GM23338 (cell line): ENCODE results near the gene RIMS3. TPM values are rescaled to one million over a fixed set of nuclear protein-coding genes. Genes with fewer than 3 reads are reported as not detected.

Experiments used
- ATAC-seq: fragments of 200-7000 bp; cut with Tn5 transposase; 3 replicates; pipeline ENCODE4 v1.9.1; 2020
- DNase-seq: peaks from one replicate; pipeline ENCODE4 v3.0.0-alpha.2; 2015; ENCODE audit warnings: low spot score
- H2AFZ ChIP-seq: fragments of 200-600 bp; sonication (generic); 2 replicates; pipeline ENCODE4 v1.8.0; 2016; ENCODE audit warnings: antibody characterized with exemption, mild to moderate bottlenecking, moderate library complexity
- H3F3A ChIP-seq: fragments of 200-600 bp; sonication (generic); replicated peaks from 2 replicates; pipeline ENCODE4 v1.8.0; 2017; ENCODE audit warnings: antibody characterized with exemption, mixed run types, low read depth
- H3K27ac ChIP-seq: fragments of 200-600 bp; sonication (generic); 2 replicates; pipeline ENCODE4 v1.6.1; 2016; ENCODE audit warnings: low read depth
- H3K27me3 ChIP-seq: fragments of 200-600 bp; sonication (generic); 2 replicates; pipeline ENCODE4 v1.8.0; 2016; ENCODE audit warnings: mild to moderate bottlenecking, mixed run types, moderate library complexity; ENCODE audit not compliant: insufficient read depth
- H3K36me3 ChIP-seq: fragments of 200-600 bp; sonication (generic); 2 replicates; pipeline ENCODE4 v1.8.0; 2016; ENCODE audit warnings: mild to moderate bottlenecking; ENCODE audit not compliant: insufficient read depth
- H3K4me1 ChIP-seq: fragments of 200-600 bp; sonication (generic); 2 replicates; pipeline ENCODE4 v1.8.0; 2016; ENCODE audit warnings: mild to moderate bottlenecking, moderate library complexity; ENCODE audit not compliant: insufficient read depth
- H3K4me2 ChIP-seq: fragments of 200-600 bp; sonication (generic); 2 replicates; pipeline ENCODE4 v1.7.1; 2017; ENCODE audit warnings: mixed run types
- H3K4me3 ChIP-seq: fragments of 200-600 bp; sonication (generic); 2 replicates; pipeline ENCODE4 v1.6.1; 2016; ENCODE audit warnings: mixed run types
- H3K79me2 ChIP-seq: fragments of 200-600 bp; sonication (generic); replicated peaks from 2 replicates; pipeline ENCODE4 v1.8.0; 2017; ENCODE audit warnings: mild to moderate bottlenecking; ENCODE audit not compliant: insufficient read depth
- H3K9me2 ChIP-seq: fragments of 200-600 bp; sonication (generic); 2 replicates; pipeline ENCODE4 v1.8.0; 2017; ENCODE audit not compliant: insufficient read depth
- H4K20me1 ChIP-seq: fragments of 200-600 bp; sonication (generic); replicated peaks from 2 replicates; pipeline ENCODE4 v1.8.0; 2017; ENCODE audit warnings: mild to moderate bottlenecking; ENCODE audit not compliant: insufficient read depth
- H3K27ac Mint-ChIP-seq: 2 replicates; pipeline ENCODE4 v1.8.0; 2020; ENCODE audit warnings: inconsistent platforms, mild to moderate bottlenecking, moderate library complexity, mixed read lengths
- H3K27me3 Mint-ChIP-seq: 3 replicates; pipeline ENCODE4 v1.8.0; 2022; ENCODE audit warnings: low read depth, mild to moderate bottlenecking, moderate library complexity, mixed read lengths, inconsistent platforms; ENCODE audit not compliant: insufficient read depth, poor library complexity
- H3K36me3 Mint-ChIP-seq: 3 replicates; pipeline ENCODE4 v1.8.0; 2021; ENCODE audit warnings: low read depth, mild to moderate bottlenecking, inconsistent platforms, moderate library complexity, mixed read lengths
- H3K4me1 Mint-ChIP-seq: 3 replicates; pipeline ENCODE4 v1.8.0; 2020; ENCODE audit warnings: mild to moderate bottlenecking, inconsistent platforms, mixed read lengths
- H3K4me3 Mint-ChIP-seq: 3 replicates; pipeline ENCODE4 v1.8.0; 2021; ENCODE audit warnings: moderate library complexity, mild to moderate bottlenecking, inconsistent platforms, mixed read lengths
- H3K9me3 Mint-ChIP-seq: 3 replicates; pipeline ENCODE4 v1.8.0; 2020; ENCODE audit warnings: moderate library complexity, mild to moderate bottlenecking, inconsistent platforms, mixed read lengths
- EZH2 ChIP-seq: fragments of 200-600 bp; sonication (generic); IDR thresholded peaks from one replicate; pipeline ENCODE4 v1.8.0; 2017; ENCODE audit warnings: antibody characterized with exemption, mild to moderate bottlenecking, low read depth; ENCODE audit not compliant: unreplicated experiment
- JUNB ChIP-seq: IDR thresholded peaks from one replicate; pipeline ENCODE4 v1.6.1; 2016; ENCODE audit warnings: antibody characterized with exemption; ENCODE audit not compliant: unreplicated experiment
- NANOG ChIP-seq: IDR thresholded peaks from 2 replicates; pipeline ENCODE4 v1.6.1; 2016; ENCODE audit warnings: antibody characterized with exemption, borderline replicate concordance
- STAT1 ChIP-seq: IDR thresholded peaks from one replicate; pipeline ENCODE4 v1.6.1; 2016; ENCODE audit warnings: antibody characterized with exemption; ENCODE audit not compliant: unreplicated experiment
- ZNF114 ChIP-seq: fragments of 250-450 bp; sonication (Bioruptor Pico); IDR thresholded peaks from 2 replicates; pipeline ENCODE4 v1.5.0; 2020; ENCODE audit warnings: mild to moderate bottlenecking, moderate library complexity
- ZNF331 ChIP-seq: fragments of 250-450 bp; sonication (Bioruptor Pico); IDR thresholded peaks from 2 replicates; pipeline ENCODE4 v1.5.0; 2020; ENCODE audit warnings: low read depth, mild to moderate bottlenecking, moderate library complexity
- polyA plus RNA-seq: library from polyadenylated mRNA; unstranded; fragments of >200 nt; fragmentation: Nextera tagmentation; extraction: Ambion mirVana; gene quantifications from 2 replicates; pipeline ENCODE4 v1.2.1, GENCODE V29; 2016
- total RNA-seq: library from RNA; depleted of rRNA; stranded (reverse); fragments of >200 nt; shearing (Covaris generic); gene quantifications from 2 replicates; pipeline ENCODE4 v1.2.3, GENCODE V29; 2014
- TF ChIP-seq, protein P1 (sequence below), 2 experiments: fragments of 200-600 bp in 1 of 2; sonication (generic) in 1 of 2; conservative IDR thresholded peaks; 2 replicates each; pipeline versions ENCODE4 v1.5.1 to v1.6.1; 2016 to 2017; ENCODE audit warnings: antibody characterized with exemption in 2 of 2, low read depth in 2 of 2, mild to moderate bottlenecking in 2 of 2, moderate library complexity in 1 of 2
- TF ChIP-seq, protein P2 (sequence below): fragments of 250-450 bp; sonication (Bioruptor Pico); IDR thresholded peaks from 2 replicates; pipeline ENCODE4 v1.5.0; 2020; ENCODE audit warnings: mild to moderate bottlenecking, moderate library complexity

Gene RIMS3
- total and polyA plus RNA-seq, 2 experiments from 2014 or later: 8.7 to 27.2 TPM

DNA sequence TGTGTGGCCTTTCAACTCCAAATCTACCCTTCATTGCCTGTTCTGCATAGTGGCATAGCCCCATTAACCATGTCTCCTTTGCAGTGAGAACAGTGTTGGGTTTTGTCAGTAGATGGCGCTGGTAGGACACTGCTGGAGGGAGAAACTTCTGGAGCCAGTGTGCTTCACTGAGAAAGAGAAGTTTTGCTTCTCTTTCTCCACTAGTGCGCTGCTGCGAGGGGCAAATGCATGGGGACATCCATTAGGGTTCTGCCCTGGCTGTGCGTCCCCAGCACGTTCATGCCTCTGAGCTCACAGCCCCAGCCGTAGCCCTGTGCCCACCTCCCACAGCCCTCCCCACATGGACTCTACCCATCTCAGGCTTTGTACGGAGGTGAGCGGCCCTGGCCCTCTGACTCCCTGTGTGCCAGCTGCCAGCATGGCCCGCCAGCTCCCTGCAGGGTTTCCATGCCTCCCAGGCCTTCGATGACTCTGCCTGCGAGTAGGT lies 53.1 kb downstream of the RIMS3 start:
- Histone ChIP-seq H3K4me1 (no peaks in the 10 kb centered on the region), H3K79me2 (no peaks in the 10 kb centered on the region), H4K20me1 (no peaks in the 10 kb centered on the region), H3K36me3 (no peaks in the 10 kb centered on the region), H3K27me3 (no peaks in the 10 kb centered on the region), H3K4me2 (no peak overlapping the region; the same call in 1 of the 2 replicates), H3K9me2 (no peaks in the 10 kb centered on the region), H2AFZ (peak overlapping the region; percentile 97), H3F3A (no peaks in the 10 kb centered on the region), H3K4me3 (no peak overlapping the region), H3K27ac (no peak overlapping the region)
- Mint-ChIP-seq H3K36me3 (no peaks in the 10 kb centered on the region), H3K4me1 (peaks cover 3% of the 10 kb centered on the region; the same call in 1 of the 3 replicates), H3K9me3 (peaks cover 13% of the 10 kb centered on the region; the same call in 2 of the 3 replicates), H3K27ac (no peak overlapping the region), H3K27me3 (no peaks in the 10 kb centered on the region), H3K4me3 (no peak overlapping the region)
- ATAC-seq (peak; percentile 99), DNase-seq (peak; percentile 82)
- no peak for TF ChIP-seq NANOG
- TF ChIP-seq, protein P1, sequence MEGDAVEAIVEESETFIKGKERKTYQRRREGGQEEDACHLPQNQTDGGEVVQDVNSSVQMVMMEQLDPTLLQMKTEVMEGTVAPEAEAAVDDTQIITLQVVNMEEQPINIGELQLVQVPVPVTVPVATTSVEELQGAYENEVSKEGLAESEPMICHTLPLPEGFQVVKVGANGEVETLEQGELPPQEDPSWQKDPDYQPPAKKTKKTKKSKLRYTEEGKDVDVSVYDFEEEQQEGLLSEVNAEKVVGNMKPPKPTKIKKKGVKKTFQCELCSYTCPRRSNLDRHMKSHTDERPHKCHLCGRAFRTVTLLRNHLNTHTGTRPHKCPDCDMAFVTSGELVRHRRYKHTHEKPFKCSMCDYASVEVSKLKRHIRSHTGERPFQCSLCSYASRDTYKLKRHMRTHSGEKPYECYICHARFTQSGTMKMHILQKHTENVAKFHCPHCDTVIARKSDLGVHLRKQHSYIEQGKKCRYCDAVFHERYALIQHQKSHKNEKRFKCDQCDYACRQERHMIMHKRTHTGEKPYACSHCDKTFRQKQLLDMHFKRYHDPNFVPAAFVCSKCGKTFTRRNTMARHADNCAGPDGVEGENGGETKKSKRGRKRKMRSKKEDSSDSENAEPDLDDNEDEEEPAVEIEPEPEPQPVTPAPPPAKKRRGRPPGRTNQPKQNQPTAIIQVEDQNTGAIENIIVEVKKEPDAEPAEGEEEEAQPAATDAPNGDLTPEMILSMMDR (conservative IDR thresholded peaks at IDR 0.05; ENCODE audit: low read depth in 2 of 2): peak; percentile 92 to 98

DNA sequence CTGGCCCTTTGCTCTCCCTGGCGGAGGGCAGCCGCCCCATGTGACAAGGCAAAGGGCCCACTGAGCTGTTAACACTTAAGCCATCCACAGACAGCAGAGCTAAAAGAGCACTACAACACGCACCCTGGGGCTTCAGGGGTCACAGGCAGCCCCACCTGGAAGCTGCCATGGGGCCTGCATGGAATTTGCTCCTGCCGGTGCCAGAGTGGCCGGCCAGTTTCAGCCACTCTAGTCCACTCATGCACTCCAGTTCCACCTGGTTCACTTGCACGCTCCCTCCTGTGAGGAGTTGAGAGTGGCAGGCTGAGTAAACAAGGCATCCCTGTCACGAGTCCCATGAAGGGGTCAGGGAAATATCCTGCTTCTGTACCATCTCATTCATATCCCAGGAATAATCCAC lies 55.3 kb downstream of the RIMS3 start:
- DNase-seq: no peak
- no peak overlapping the region for H3K4me2 ChIP-seq
- peaks cover 13% of the 10 kb centered on the region; the same call in 2 of the 3 replicates for H3K9me3 Mint-ChIP-seq

DNA sequence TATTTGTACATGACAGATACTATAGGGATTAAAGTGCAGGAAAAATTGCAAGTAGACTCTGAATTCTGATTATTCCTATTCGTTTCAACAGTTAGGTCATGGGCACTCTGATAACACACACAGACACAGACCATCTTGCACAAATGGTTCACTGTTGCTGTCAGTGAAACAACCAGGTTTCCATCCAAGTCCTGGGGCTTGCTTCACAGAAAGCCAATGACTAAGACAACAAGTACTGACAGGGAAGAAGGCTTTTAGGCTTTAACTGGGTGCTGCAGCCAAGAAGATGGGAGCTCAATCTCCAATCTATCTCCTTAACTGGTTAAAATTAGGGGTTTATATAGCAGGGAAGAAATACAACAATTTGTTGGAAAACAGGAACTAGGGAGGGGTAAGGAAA lies 57.6 kb downstream of the RIMS3 start:
- DNase-seq (no peak), ATAC-seq (no peak)
- no peaks in the 10 kb centered on the region for H3F3A ChIP-seq
- Mint-ChIP-seq H3K4me1 (peaks cover 3% of the 10 kb centered on the region; the same call in 1 of the 3 replicates), H3K4me3 (no peak overlapping the region), H3K9me3 (peaks cover 13% of the 10 kb centered on the region; the same call in 2 of the 3 replicates), H3K27ac (no peak overlapping the region), H3K27me3 (no peaks in the 10 kb centered on the region), H3K36me3 (no peaks in the 10 kb centered on the region)
- no peak overlapping the region for H3K4me2 ChIP-seq
- H3K9me2 ChIP-seq: no peaks in the 10 kb centered on the region
- no peaks in the 10 kb centered on the region for H3K4me1 ChIP-seq
- no peak overlapping the region for H3K27ac ChIP-seq
- no peak overlapping the region for H2AFZ ChIP-seq
- no peak overlapping the region for H3K4me3 ChIP-seq
- H3K36me3 ChIP-seq: no peaks in the 10 kb centered on the region
- H3K79me2 ChIP-seq: no peaks in the 10 kb centered on the region
- H3K27me3 ChIP-seq: no peaks in the 10 kb centered on the region
- no peaks in the 10 kb centered on the region for H4K20me1 ChIP-seq
- TF ChIP-seq EZH2: no peak
- TF ChIP-seq JUNB: no peak
- TF ChIP-seq, protein P2, sequence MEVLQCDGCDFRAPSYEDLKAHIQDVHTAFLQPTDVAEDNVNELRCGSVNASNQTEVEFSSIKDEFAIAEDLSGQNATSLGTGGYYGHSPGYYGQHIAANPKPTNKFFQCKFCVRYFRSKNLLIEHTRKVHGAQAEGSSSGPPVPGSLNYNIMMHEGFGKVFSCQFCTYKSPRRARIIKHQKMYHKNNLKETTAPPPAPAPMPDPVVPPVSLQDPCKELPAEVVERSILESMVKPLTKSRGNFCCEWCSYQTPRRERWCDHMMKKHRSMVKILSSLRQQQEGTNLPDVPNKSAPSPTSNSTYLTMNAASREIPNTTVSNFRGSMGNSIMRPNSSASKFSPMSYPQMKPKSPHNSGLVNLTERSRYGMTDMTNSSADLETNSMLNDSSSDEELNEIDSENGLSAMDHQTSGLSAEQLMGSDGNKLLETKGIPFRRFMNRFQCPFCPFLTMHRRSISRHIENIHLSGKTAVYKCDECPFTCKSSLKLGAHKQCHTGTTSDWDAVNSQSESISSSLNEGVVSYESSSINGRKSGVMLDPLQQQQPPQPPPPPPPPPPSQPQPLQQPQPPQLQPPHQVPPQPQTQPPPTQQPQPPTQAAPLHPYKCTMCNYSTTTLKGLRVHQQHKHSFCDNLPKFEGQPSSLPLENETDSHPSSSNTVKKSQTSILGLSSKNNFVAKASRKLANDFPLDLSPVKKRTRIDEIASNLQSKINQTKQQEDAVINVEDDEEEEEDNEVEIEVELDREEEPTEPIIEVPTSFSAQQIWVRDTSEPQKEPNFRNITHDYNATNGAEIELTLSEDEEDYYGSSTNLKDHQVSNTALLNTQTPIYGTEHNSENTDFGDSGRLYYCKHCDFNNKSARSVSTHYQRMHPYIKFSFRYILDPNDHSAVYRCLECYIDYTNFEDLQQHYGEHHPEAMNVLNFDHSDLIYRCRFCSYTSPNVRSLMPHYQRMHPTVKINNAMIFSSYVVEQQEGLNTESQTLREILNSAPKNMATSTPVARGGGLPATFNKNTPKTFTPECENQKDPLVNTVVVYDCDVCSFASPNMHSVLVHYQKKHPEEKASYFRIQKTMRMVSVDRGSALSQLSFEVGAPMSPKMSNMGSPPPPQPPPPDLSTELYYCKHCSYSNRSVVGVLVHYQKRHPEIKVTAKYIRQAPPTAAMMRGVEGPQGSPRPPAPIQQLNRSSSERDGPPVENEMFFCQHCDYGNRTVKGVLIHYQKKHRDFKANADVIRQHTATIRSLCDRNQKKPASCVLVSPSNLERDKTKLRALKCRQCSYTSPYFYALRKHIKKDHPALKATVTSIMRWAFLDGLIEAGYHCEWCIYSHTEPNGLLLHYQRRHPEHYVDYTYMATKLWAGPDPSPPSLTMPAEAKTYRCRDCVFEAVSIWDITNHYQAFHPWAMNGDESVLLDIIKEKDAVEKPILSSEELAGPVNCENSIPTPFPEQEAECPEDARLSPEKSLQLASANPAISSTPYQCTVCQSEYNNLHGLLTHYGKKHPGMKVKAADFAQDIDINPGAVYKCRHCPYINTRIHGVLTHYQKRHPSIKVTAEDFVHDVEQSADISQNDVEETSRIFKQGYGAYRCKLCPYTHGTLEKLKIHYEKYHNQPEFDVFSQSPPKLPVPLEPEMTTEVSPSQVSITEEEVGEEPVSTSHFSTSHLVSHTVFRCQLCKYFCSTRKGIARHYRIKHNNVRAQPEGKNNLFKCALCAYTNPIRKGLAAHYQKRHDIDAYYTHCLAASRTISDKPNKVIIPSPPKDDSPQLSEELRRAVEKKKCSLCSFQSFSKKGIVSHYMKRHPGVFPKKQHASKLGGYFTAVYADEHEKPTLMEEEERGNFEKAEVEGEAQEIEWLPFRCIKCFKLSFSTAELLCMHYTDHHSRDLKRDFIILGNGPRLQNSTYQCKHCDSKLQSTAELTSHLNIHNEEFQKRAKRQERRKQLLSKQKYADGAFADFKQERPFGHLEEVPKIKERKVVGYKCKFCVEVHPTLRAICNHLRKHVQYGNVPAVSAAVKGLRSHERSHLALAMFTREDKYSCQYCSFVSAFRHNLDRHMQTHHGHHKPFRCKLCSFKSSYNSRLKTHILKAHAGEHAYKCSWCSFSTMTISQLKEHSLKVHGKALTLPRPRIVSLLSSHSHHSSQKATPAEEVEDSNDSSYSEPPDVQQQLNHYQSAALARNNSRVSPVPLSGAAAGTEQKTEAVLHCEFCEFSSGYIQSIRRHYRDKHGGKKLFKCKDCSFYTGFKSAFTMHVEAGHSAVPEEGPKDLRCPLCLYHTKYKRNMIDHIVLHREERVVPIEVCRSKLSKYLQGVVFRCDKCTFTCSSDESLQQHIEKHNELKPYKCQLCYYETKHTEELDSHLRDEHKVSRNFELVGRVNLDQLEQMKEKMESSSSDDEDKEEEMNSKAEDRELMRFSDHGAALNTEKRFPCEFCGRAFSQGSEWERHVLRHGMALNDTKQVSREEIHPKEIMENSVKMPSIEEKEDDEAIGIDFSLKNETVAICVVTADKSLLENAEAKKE (CRISPR knock-in tag): no peak
- no peak for TF ChIP-seq ZNF331 (CRISPR knock-in tag)

More for the DNA sequence above, 55.3 kb downstream of the RIMS3 start:
- Histone ChIP-seq H3K4me1 (no peaks in the 10 kb centered on the region), H4K20me1 (no peaks in the 10 kb centered on the region), H3F3A (no peaks in the 10 kb centered on the region), H3K9me2 (no peaks in the 10 kb centered on the region), H3K27ac (no peak overlapping the region), H3K79me2 (no peaks in the 10 kb centered on the region), H3K4me3 (no peak overlapping the region), H2AFZ (no peak overlapping the region), H3K36me3 (no peaks in the 10 kb centered on the region), H3K27me3 (no peaks in the 10 kb centered on the region)
- Mint-ChIP-seq H3K27me3 (no peaks in the 10 kb centered on the region), H3K4me1 (peaks cover 3% of the 10 kb centered on the region; the same call in 1 of the 3 replicates), H3K4me3 (no peak overlapping the region), H3K27ac (no peak overlapping the region), H3K36me3 (no peaks in the 10 kb centered on the region)
- TF ChIP-seq NANOG (no peak), ZNF114 (CRISPR knock-in tag) (no peak), JUNB (no peak), STAT1 (no peak)
- ATAC-seq: no peak
